Right atrium auricular region (tissue), 2 donors: ENCODE measurements around the gene JAKMIP1. TPM values are rescaled to one million over a fixed set of nuclear protein-coding genes. Genes with fewer than 3 reads are reported as not detected.

Experiments used
- DNase-seq: peaks from one replicate; pipeline ENCODE4 v3.0.0-alpha.2; 2019; ENCODE audit warnings: low spot score
- H3K27ac ChIP-seq, 2 donors: fragments of 200-600 bp; sonication (generic); 1 replicate in 1 of 2; 2 replicates in 1 of 2; pipeline ENCODE4 v1.5.1; 2016 to 2019
- H3K27me3 ChIP-seq, 2 donors: fragments of 200-600 bp; sonication (generic); one replicate each; pipeline versions ENCODE4 v1.5.1 to v1.6.0; 2017 to 2019
- H3K36me3 ChIP-seq: fragments of 200-600 bp; sonication (generic); one replicate; pipeline ENCODE4 v1.5.1; 2016
- H3K4me1 ChIP-seq, 2 donors: fragments of 200-600 bp; sonication (generic); one replicate each; pipeline versions ENCODE4 v1.5.1 to v1.6.0; 2017 to 2019
- H3K4me3 ChIP-seq, 2 donors: fragments of 200-600 bp; sonication (generic); 1 replicate in 1 of 2; 2 replicates in 1 of 2; pipeline ENCODE4 v1.5.1; 2017 to 2019; ENCODE audit warnings: mild to moderate bottlenecking in 1 of 2, moderate library complexity in 1 of 2
- H3K9me3 ChIP-seq, 2 donors: fragments of 200-600 bp; sonication (generic); one replicate each; pipeline ENCODE4 v1.5.1; 2019
- CTCF ChIP-seq, 2 donors: fragments of 200-600 bp; sonication (generic); IDR thresholded peaks; one replicate each; pipeline ENCODE4 v1.5.1; 2019; ENCODE audit warnings: antibody characterized with exemption in 2 of 2
- total RNA-seq, 2 donors: library from RNA; depleted of rRNA; stranded (reverse); fragments of >200 nt; gene quantifications; one replicate each; pipeline ENCODE4 v1.1.0, GENCODE V29; 2016

JAKMIP1 gene
- total RNA-seq, 2 donors from 2014 or later: 0.30 to 0.59 TPM

- Histone ChIP-seq H3K27me3 (no peaks in the 10 kb centered on the region), H3K27ac (no peak overlapping the region), H3K4me1 (no peaks in the 10 kb centered on the region), H3K9me3 (no peaks in the 10 kb centered on the region), H3K4me3 (no peak overlapping the region), H3K36me3 (no peaks in the 10 kb centered on the region)
- no peak for TF ChIP-seq CTCF (IDR thresholded peaks at IDR 0.05)
- no peak for DNase-seq
Measured at GRCh38 chr4:5976431-5976830, 223.9 kb downstream of the JAKMIP1 start.

Other genes starting within 250 kb of the JAKMIP1 start
- not detected for gene C4orf50, start 182.1 kb downstream of the JAKMIP1 start, total RNA-seq
- gene WFS1, start 69.3 kb upstream of the JAKMIP1 start, total RNA-seq: 100 to 1,000 TPM; 111 to 112 TPM